ENCODE results near the gene NAT10.
A peak's percentile ranks its signal among the peaks of the same experiment; 100 is the strongest.
"Not testable (repeated sequence)": the region's sequence is repeated elsewhere in the genome, so short reads cannot be mapped to it uniquely, and the experiment has no call there.

NAT10 gene

DNA sequence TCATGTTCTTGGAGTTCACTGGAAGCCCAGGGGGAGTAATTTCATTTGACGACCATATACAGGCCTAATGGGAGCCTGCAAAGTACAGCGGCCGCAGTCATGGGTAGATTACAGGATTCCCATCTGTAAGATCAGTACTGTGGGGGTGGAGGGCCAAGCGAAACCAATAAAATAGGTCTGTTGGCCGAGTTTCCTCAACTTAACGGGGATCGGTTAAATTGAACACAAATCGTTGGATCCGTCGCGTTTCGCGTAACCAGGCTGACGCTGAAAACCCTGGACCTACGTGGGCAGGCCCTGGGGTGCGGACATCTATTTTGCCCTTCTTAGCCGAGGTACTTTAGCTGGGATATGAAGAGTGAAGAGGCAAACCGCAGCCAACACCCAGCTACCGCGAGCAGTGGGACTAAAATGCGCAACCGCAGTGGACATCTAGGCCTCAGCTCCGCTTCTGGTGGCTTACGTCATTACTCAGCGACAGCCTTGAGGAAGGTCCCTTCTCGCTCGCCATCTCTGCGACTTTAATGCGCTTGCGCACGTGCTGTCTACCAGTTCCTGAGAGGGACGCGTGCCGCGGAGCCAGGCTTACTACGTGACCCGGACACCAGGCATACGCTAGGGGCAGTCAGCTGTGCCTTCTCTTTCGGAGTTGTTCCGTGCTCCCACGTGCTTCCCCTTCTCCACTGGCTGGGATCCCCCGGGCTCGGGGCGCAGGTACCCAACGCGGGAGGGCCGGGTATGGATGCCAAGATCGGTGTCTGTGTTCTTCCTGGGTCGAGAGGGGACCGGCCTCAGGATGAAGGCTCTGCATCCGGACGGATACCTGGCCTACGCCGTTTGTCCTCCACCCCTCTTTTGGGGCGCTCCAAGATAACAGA, at the start of gene NAT10:
TSS of gene NAT10 (plus strand) at position 551 of the 878 bp plus-strand sequence. CDS start 2,597 bp downstream, outside the sequence.
- Histone ChIP-seq H3K4me3 (peak within 1 kb of the TSS; percentile 89), H3K27ac (peak within 1 kb of the TSS; percentile 97), H3K36me3 (ENCODE audit: insufficient read depth, low read length) (peaks cover 55% of the 10 kb centered on the region), H3K9ac (ENCODE audit: insufficient read length) (peak within 1 kb of the TSS; percentile 90), H3K9me3 (ENCODE audit: low read depth, low read length) (no peaks in the 10 kb centered on the region)
- TF ChIP-seq EZH2 (IDR thresholded peaks at IDR 0.05), result no peak
- peak; percentile 96 for TF ChIP-seq POLR2AphosphoS5 (IDR thresholded peaks at IDR 0.05; ENCODE audit: borderline replicate concordance, low read depth, low read length)
- no peak for TF ChIP-seq FOXP2 (optimal IDR thresholded peaks at IDR 0.05; ENCODE audit: control extremely low read depth, extremely low read length, insufficient read depth)
- DNase-seq (ENCODE audit: low read depth, low spot score), result peak; percentile 98

DNA sequence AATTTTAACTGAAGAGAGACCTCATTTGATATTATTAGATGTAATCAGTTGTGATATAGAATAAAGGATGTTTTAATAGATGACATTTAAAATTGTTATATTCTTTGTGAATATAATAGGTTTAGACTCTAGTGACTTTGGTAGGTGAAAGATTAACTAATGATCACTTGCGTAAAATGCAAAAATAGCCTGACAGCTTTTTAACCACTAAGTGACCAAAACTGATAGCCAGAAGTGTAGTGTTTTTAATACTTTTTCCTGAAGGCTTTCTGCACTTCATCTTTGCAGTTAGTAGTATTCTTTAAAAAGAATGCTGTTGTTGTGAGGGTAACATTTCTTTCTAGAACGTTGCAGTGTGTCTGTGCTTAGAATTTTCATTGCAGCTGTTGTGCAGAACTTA, 48.8 kb upstream of the NAT10 start:
- H3K36me3 ChIP-seq (ENCODE audit: insufficient read depth, low read length), result peaks cover 94% of the 10 kb centered on the region
- H3K9me3 ChIP-seq (ENCODE audit: low read depth, low read length), result no peaks in the 10 kb centered on the region
- DNase-seq (ENCODE audit: low read depth, low spot score), result no peak
- H3K4me3 ChIP-seq, result peak overlapping the region; percentile 93
- TF ChIP-seq POLR2AphosphoS5 (IDR thresholded peaks at IDR 0.05; ENCODE audit: borderline replicate concordance, low read depth, low read length) (no peak), FOXP2 (optimal IDR thresholded peaks at IDR 0.05; ENCODE audit: control extremely low read depth, extremely low read length, insufficient read depth) (no peak), EZH2 (IDR thresholded peaks at IDR 0.05) (no peak)
- peak overlapping the region; percentile 6 for H3K9ac ChIP-seq (ENCODE audit: insufficient read length)
- no peak overlapping the region for H3K27ac ChIP-seq

DNA sequence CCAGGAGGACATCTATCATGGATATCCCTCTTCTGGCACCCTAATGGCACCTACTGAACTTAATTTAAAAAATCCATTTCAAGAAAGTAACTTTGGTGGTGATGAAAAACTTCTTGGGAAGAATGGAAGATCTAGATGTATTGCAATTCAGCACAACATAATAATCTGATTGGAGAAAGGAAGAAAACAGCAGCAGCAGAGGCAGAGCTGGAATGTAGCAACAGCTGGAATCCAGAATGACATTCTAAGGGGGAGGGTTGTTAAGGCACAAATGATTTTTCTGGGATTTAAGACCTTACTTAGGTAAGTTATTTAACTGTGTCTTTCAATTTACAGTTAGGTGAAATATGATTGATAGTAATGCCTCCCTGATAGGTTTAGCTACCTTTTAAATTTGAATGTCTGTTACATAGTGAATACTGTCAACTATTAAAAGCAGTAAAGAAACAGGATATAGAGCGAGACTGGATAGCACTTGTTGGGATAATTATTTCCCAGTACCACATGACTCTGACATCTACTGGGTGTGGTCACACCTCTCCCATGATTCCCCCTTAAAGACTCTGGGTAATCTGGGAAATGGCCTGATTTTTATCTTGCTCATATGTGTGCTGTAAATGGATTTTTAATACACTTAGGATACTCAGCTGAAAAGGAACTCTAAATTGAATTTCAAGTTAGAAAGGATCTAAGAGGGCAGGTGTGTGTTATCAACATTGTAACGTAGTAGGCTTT, 42.2 kb upstream of the NAT10 start:
- Histone ChIP-seq H3K9ac (ENCODE audit: insufficient read length) (no peak overlapping the region), H3K36me3 (ENCODE audit: insufficient read depth, low read length) (peaks cover 92% of the 10 kb centered on the region)

DNA sequence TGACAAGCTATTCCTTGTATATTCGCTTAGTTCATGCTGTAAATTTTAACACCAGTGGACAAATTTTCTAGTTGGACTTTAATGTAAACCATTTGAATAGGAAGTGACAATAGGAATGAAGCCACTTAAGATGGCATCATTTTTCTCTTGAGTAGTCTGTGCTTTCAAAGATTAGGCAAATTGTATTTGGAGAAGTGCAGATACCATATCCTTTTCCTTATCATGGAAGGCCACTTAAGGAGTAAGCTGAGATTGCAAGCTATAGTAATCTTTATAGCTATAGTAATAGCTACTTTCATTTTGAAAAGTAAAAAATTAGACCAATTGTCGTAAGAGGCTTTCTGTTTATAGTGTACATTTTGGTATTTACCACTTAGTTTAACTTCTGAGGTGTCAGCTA, 41.1 kb upstream of the NAT10 start:
- Histone ChIP-seq H3K9ac (ENCODE audit: insufficient read length) (no peak overlapping the region), H3K36me3 (ENCODE audit: insufficient read depth, low read length) (peaks cover 88% of the 10 kb centered on the region), H3K4me3 (no peak overlapping the region), H3K9me3 (ENCODE audit: low read depth, low read length) (no peaks in the 10 kb centered on the region), H3K27ac (peak overlapping the region; percentile 45; the same call in 1 of the 2 replicates)
- DNase-seq (ENCODE audit: low read depth, low spot score), result no peak
- TF ChIP-seq EZH2 (IDR thresholded peaks at IDR 0.05) (no peak), FOXP2 (optimal IDR thresholded peaks at IDR 0.05; ENCODE audit: control extremely low read depth, extremely low read length, insufficient read depth) (no peak), POLR2AphosphoS5 (IDR thresholded peaks at IDR 0.05; ENCODE audit: borderline replicate concordance, low read depth, low read length) (no peak)

More for the DNA sequence above, 42.2 kb upstream of the NAT10 start:
- Histone ChIP-seq H3K9me3 (ENCODE audit: low read depth, low read length) (no peaks in the 10 kb centered on the region), H3K4me3 (no peak overlapping the region), H3K27ac (no peak overlapping the region)
- TF ChIP-seq EZH2 (IDR thresholded peaks at IDR 0.05) (no peak), POLR2AphosphoS5 (IDR thresholded peaks at IDR 0.05; ENCODE audit: borderline replicate concordance, low read depth, low read length) (no peak; the same call in 1 of the 2 replicates), FOXP2 (optimal IDR thresholded peaks at IDR 0.05; ENCODE audit: control extremely low read depth, extremely low read length, insufficient read depth) (no peak)
- no peak for DNase-seq (ENCODE audit: low read depth, low spot score)

DNA sequence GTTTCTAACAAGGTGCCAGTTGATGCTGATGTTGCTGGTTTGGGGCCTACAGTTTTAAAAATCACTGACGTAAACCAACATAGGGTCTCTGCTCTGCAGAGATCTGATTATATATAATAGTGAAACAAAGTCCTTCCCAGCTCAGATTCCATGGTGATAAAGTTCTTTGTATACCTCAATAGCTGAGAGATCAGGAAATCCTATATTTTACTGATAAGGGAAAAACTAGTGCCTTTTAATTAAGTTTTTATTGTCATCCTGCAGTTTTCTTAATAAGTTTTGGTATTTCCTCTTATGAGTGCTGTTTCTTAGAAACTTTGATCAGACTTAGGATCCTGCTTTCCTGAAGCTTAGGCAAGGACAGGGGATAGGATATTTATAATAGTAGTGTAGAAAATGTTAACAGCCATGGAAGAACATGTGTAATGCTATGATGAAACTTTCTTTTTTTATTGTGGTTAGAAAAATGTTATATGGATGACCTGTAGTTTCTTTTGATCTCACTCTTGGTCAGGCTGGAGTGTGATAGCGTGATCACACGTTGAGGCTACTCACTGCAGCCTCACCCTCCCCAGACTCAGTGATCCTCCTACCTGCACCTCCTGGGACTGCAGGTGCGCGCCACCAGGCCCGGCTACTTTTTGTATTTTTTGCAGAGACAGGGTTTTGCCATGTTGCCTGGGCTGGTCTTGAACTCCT, 39.8 kb upstream of the NAT10 start:
- Histone ChIP-seq H3K9ac (ENCODE audit: insufficient read length) (peak overlapping the region; percentile 29), H3K9me3 (ENCODE audit: low read depth, low read length) (no peaks in the 10 kb centered on the region), H3K4me3 (no peak overlapping the region), H3K36me3 (ENCODE audit: insufficient read depth, low read length) (peaks cover 87% of the 10 kb centered on the region), H3K27ac (0 out of 2 replicates have a peak overlapping the region, but pooled peaks have one; percentile 44)
- no peak for DNase-seq (ENCODE audit: low read depth, low spot score)
- TF ChIP-seq EZH2 (IDR thresholded peaks at IDR 0.05) (no peak), POLR2AphosphoS5 (IDR thresholded peaks at IDR 0.05; ENCODE audit: borderline replicate concordance, low read depth, low read length) (no peak; the same call in 1 of the 2 replicates), FOXP2 (optimal IDR thresholded peaks at IDR 0.05; ENCODE audit: control extremely low read depth, extremely low read length, insufficient read depth) (no peak)

DNA sequence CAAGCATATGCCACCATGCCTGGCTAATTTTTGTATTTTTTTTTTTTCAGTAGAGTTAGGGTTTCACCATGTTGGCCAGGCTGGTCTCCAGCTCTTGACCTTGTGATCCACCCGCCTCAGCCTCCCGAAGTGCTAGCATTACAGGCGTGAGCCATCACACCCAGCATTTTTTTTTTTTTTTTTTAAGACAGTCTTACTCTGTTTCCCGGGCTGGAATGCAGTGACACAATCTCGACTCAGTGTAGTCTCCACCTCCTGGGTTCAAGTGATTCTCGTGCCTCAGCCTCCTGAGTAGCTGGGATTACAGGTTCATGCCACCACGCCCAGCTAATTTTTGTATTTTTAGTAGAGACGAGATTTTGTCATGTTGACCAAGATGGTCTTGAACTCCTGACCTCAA, 38.7 kb upstream of the NAT10 start:
- H3K4me3 ChIP-seq; DNase-seq (ENCODE audit: low read depth, low spot score); H3K27ac ChIP-seq; H3K9me3 ChIP-seq (ENCODE audit: low read depth, low read length); H3K9ac ChIP-seq (ENCODE audit: insufficient read length): not testable (repeated sequence)
- H3K36me3 ChIP-seq (ENCODE audit: insufficient read depth, low read length), result peaks cover 87% of the 10 kb centered on the region

DNA sequence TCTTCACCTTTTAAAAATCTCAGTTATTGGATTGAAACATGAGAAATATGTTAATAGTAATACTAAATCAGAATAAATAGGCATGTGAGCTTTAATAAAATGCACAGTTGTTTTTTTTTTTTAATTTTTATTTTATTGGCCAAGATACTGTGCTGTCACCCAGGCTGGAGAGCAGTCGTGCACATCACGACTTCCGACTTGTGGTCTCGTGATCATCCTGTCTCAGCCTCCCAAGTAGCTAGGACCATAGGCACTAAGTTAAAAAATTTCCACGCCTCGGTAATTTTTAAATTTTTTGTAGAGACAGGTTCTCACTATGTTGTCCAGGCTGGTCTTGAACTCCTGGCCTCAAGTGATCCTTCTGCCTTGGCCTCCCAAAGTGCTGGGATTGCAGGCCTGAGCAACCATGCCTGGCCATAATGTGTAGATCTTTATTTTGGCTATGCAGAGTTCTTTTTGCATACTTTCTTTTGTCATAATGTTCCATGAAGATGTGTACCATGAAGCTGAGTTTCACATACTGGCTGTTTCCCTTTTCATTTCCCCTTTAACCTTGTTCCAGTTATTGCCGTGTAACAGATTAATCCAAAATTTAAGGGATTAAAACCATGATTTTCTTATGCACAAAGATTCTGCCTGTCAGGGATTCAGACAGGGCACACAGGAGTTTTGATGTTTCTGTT, 37.9 kb upstream of the NAT10 start:
- TF ChIP-seq EZH2 (IDR thresholded peaks at IDR 0.05) (no peak), FOXP2 (optimal IDR thresholded peaks at IDR 0.05; ENCODE audit: control extremely low read depth, extremely low read length, insufficient read depth) (no peak), POLR2AphosphoS5 (IDR thresholded peaks at IDR 0.05; ENCODE audit: borderline replicate concordance, low read depth, low read length) (no peak)
- Histone ChIP-seq H3K9me3 (ENCODE audit: low read depth, low read length) (no peaks in the 10 kb centered on the region), H3K9ac (ENCODE audit: insufficient read length) (no peak overlapping the region), H3K36me3 (ENCODE audit: insufficient read depth, low read length) (peaks cover 87% of the 10 kb centered on the region), H3K4me3 (no peak overlapping the region), H3K27ac (0 out of 2 replicates have a peak overlapping the region, but pooled peaks have one; percentile 44)
- DNase-seq (ENCODE audit: low read depth, low spot score), result no peak

Data from SK-N-MC (cell line).